GM12874 (cell line): ENCODE data around the gene CCR6.

Experiments
- CTCF ChIP-seq: IDR thresholded peaks from 2 replicates; pipeline ENCODE4 v1.5.1; 2011; ENCODE audit warnings: low read depth, mild to moderate bottlenecking, control low read depth, low read length, moderate library complexity; ENCODE audit not compliant: insufficient read depth

The CCR6 gene

GRCh38 chr6:167116109-167116837, 6.6 kb upstream of the CCR6 start:
- TF ChIP-seq CTCF: no peak

GRCh38 chr6:167116838-167117228, 6.1 kb upstream of the CCR6 start:
- no peak for TF ChIP-seq CTCF

- TF ChIP-seq CTCF: no peak
These were observed 4.9 kb upstream of the CCR6 start for GRCh38 chr6:167118006-167118405.

- no peak for TF ChIP-seq CTCF
These were observed 4.1 kb upstream of the CCR6 start for GRCh38 chr6:167118839-167119238.

GRCh38 chr6:167119670-167120582, 3.0 kb upstream of the CCR6 start:
- peak; percentile 66 for TF ChIP-seq CTCF

- TF ChIP-seq CTCF: no peak
These were observed 2.4 kb upstream of the CCR6 start for GRCh38 chr6:167120583-167120903.

- no peak for TF ChIP-seq CTCF
These were observed 1.5 kb upstream of the CCR6 start for GRCh38 chr6:167121335-167121841.
